Activated CD8-positive, alpha-beta T cell treated with anti-CD3 and anti-CD28 coated beads for 36 hours (primary cell): Measurements from ENCODE around the gene CATSPERD. TPM values are rescaled to one million over a fixed set of nuclear protein-coding genes. Genes with fewer than 3 reads are reported as not detected.

Experiments used
- ATAC-seq: fragments of 200-7000 bp; cut with Tn5 transposase; one replicate; pipeline ENCODE4 v1.10.0; 2021; ENCODE audit warnings: mild to moderate bottlenecking, moderate library complexity
- CTCF ChIA-PET: fragments of 350-600 bp; sonication (Branson Sonifier 250); formaldehyde crosslinking; loops from one replicate; lab custom pipeline; 2021; ENCODE audit warnings: antibody characterized with exemption; lab: Charles Lee
- POLR2A ChIA-PET: fragments of 350-600 bp; sonication (Branson Sonifier 250); formaldehyde crosslinking; loops from one replicate; lab custom pipeline; 2021; ENCODE audit warnings: antibody characterized with exemption; lab: Charles Lee
- DNase-seq: peaks from one replicate; pipeline ENCODE4 v3.0.0-alpha.2; 2020
- H3K27ac Mint-ChIP-seq: one replicate; pipeline ENCODE4 v1.8.0; 2021; ENCODE audit warnings: mild to moderate bottlenecking, mixed read lengths
- H3K27me3 Mint-ChIP-seq: one replicate; pipeline ENCODE4 v1.8.0; 2021; ENCODE audit warnings: mixed read lengths
- H3K36me3 Mint-ChIP-seq: one replicate; pipeline ENCODE4 v1.8.0; 2021; ENCODE audit warnings: low read depth, mixed read lengths
- H3K4me1 Mint-ChIP-seq: one replicate; pipeline ENCODE4 v1.8.0; 2021; ENCODE audit warnings: low read depth, mixed read lengths
- H3K4me3 Mint-ChIP-seq: one replicate; pipeline ENCODE4 v1.8.0; 2021; ENCODE audit warnings: mild to moderate bottlenecking, moderate library complexity, mixed read lengths
- H3K9me3 Mint-ChIP-seq: one replicate; pipeline ENCODE4 v1.8.0; 2021; ENCODE audit warnings: mixed read lengths
- intact Hi-C: fragments of 100-400 bp; cut with micrococcal nuclease; formaldehyde crosslinking; loops from one replicate; pipeline ENCODE4 v1.10.0; 2022
- total RNA-seq, 2 experiments: library from RNA; stranded (reverse); gene quantifications; one replicate each; pipeline ENCODE4 v1.2.3, GENCODE V29; 2021
- TF ChIP-seq, protein P1 (sequence below): fragments of 200-600 bp; IDR thresholded peaks from one replicate; pipeline ENCODE4 v1.8.0; 2022; ENCODE audit warnings: antibody characterized with exemption, mild to moderate bottlenecking

CATSPERD gene
- total RNA-seq, 2 experiments from 2014 or later, result not detected

DNA sequence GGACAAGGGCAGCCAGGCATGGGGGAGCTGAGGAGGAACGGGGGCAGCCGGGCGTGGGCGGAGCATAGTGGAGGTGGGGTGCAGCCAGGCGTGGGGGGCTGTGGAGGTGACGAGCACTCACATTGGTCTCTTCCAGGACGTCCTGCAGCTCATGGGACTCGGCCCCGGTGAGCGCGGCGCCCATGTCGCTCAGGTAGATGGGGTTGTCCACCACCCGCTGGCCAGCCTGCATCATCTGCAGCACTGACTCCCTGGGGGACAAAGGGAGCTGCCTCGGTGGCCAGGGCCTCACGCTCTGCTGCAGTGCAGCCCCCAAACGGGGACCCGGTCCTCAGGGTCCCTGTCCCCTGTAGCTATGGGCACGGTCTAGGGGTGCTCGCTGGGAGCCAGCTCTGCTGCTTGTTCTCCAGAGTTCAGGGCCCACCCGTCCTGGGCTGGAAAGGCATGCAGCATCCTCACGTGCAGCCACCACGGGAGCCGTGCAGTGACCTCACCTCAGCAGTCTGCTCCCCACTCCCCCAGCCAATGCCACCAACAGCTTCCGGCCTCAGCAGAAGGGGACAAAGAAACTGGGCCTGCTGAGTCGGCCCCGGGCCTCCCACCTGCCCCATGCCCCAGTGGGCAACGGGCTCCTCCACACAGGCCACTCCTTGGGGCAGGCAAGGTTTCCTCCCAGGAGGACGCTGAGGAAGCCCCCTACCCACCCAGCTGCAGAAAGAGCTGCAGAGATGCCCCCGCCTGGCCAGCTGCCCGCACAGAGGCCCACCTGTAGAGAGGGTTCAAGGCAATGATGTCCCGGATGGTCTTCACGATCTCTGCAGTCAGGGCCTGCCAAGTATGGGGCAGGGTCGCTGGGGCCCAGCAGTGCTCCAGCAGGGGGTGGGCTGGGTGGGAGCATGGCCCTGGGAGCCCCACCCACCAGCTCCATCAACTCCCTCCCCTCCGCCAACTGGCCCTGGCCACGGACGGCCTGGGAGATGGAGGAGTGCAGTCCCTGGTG is 12.6 kb upstream of the CATSPERD start:
- TF ChIP-seq, protein P1, sequence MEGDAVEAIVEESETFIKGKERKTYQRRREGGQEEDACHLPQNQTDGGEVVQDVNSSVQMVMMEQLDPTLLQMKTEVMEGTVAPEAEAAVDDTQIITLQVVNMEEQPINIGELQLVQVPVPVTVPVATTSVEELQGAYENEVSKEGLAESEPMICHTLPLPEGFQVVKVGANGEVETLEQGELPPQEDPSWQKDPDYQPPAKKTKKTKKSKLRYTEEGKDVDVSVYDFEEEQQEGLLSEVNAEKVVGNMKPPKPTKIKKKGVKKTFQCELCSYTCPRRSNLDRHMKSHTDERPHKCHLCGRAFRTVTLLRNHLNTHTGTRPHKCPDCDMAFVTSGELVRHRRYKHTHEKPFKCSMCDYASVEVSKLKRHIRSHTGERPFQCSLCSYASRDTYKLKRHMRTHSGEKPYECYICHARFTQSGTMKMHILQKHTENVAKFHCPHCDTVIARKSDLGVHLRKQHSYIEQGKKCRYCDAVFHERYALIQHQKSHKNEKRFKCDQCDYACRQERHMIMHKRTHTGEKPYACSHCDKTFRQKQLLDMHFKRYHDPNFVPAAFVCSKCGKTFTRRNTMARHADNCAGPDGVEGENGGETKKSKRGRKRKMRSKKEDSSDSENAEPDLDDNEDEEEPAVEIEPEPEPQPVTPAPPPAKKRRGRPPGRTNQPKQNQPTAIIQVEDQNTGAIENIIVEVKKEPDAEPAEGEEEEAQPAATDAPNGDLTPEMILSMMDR, result no peak
- ATAC-seq (peak; percentile 19), DNase-seq (no peak)
- intact Hi-C loops, result no loop called here
- ChIA-PET CTCF (interaction anchor here (1.2 kb wide), 1 partner anchor 18 kb away, joined by 3 read pairs; the partner anchor contains the start of gene RPL36), POLR2A (interaction anchor here (1.1 to 18.8 kb wide), 3 partner anchors 10 to 28 kb away, joined by 4 to 516 read pairs (median 82); partner anchors contain the start of genes CATSPERD, HSD11B1L, LONP1 and RPL36)
- no peaks in the 10 kb centered on the region for H3K27me3 Mint-ChIP-seq
- no peaks in the 10 kb centered on the region for H3K9me3 Mint-ChIP-seq
- no peak overlapping the region for H3K4me3 Mint-ChIP-seq
- peaks cover 54% of the 10 kb centered on the region for H3K36me3 Mint-ChIP-seq
- no peak overlapping the region for H3K27ac Mint-ChIP-seq
- H3K4me1 Mint-ChIP-seq, result no peaks in the 10 kb centered on the region

DNA sequence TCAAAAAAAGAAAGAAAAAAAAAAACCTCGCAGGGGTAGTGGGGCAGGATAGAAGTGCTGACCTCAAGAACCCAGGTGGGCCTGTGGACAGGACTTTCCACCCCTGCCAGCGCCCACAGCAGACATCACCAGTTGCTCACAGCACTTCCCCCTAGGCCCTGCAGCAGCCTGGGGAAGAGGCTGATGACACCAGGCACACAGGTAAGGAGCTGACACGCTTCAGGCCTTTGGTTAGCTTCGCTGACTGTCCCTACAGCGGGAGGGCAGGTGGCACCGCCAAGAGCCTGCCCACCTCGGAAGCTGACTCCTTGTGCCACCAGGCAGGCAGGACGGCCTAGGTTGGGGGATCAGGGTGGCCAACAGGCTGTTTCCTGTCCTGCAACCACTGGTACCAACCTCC is 9.4 kb upstream of the CATSPERD start:
- ATAC-seq, result no peak
- TF ChIP-seq, protein P1, result no peak
- Mint-ChIP-seq H3K4me3 (no peak overlapping the region), H3K4me1 (peaks cover 6% of the 10 kb centered on the region), H3K27ac (no peak overlapping the region), H3K27me3 (no peaks in the 10 kb centered on the region), H3K9me3 (no peaks in the 10 kb centered on the region), H3K36me3 (peaks cover 51% of the 10 kb centered on the region)
- no peak for DNase-seq
- CTCF ChIA-PET, result interaction anchor here (1.9 kb wide), 1 partner anchor 11 kb away, joined by 6 read pairs; no protein-coding TSS in a partner anchor
- POLR2A ChIA-PET, result interaction anchor here (1.0 to 18.8 kb wide), 3 partner anchors 9 to 72 kb away, joined by 3 to 516 read pairs (median 6); partner anchors contain the start of genes CATSPERD, HSD11B1L, LONP1 and RPL36
- intact Hi-C loops, result no loop called here

DNA sequence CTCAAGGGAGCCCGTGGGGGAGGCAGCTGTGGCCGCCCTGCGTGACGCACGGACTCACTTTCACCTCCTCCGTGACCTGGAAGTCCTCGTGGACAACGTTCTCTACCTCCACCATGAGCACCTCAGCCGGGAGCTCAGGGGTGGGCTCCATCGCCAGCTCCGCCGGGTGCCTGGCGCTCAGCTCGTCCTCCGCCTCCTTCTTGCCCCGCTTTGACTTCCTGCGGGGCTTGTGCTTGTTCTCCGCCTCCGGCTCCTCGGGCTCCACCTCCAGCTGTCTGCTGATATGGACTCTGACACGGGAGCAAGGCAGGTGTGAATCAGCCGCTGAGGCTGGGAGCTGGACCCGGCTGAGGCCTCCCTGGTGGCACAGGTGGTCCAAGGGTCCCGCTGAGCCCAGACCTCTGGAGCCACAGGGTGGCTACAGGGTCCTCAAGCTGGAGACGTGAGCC is 8.7 kb upstream of the CATSPERD start:
- TF ChIP-seq, protein P1, result no peak
- CTCF ChIA-PET, result interaction anchor here (1.5 to 1.9 kb wide), 2 partner anchors 9 to 12 kb away, joined by 4 to 6 read pairs; partner anchors contain the start of genes CATSPERD and LONP1
- DNase-seq (no peak), ATAC-seq (no peak)
- intact Hi-C loops, result no loop called here
- Mint-ChIP-seq H3K36me3 (peaks cover 48% of the 10 kb centered on the region), H3K27me3 (no peaks in the 10 kb centered on the region), H3K9me3 (no peaks in the 10 kb centered on the region), H3K4me1 (peaks cover 9% of the 10 kb centered on the region), H3K27ac (no peak overlapping the region), H3K4me3 (no peak overlapping the region)
- POLR2A ChIA-PET, result interaction anchor here (0.8 to 18.8 kb wide), 6 partner anchors 8 to 88 kb away, joined by 3 to 516 read pairs (median 4); partner anchors contain the start of genes CATSPERD, HSD11B1L, LONP1 and RPL36

DNA sequence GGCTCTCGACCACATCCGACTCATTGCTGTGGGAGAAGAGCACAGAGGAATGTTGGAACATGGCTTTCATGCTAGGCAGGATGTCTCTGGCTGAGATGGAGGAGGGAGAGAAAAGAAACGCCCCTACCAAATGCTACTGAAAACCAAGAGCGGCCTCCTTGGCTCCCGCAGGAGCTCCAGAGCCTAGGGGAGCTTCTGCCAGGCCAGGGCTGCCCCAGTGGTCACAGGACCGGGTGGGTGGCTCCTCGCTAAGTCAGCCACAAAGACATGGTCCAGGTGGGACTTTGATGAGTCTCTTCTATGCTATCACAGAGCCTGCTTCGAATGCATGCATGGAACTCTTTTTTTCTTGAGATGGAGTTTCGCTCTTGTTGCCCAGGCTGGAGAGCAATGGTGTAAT is 7.2 kb upstream of the CATSPERD start:
- H3K27ac Mint-ChIP-seq, result no peak overlapping the region
- no peaks in the 10 kb centered on the region for H3K9me3 Mint-ChIP-seq
- peaks cover 21% of the 10 kb centered on the region for H3K4me1 Mint-ChIP-seq
- H3K36me3 Mint-ChIP-seq, result peaks cover 50% of the 10 kb centered on the region
- DNase-seq (no peak), ATAC-seq (no peak)
- TF ChIP-seq, protein P1, result no peak
- H3K4me3 Mint-ChIP-seq, result no peak overlapping the region
- intact Hi-C loops, result no loop called here
- CTCF ChIA-PET, result interaction anchor here (2.0 to 2.6 kb wide), 2 partner anchors 24 to 26 kb away, joined by 6 to 12 read pairs; no protein-coding TSS in a partner anchor
- POLR2A ChIA-PET, result interaction anchor here (0.6 to 18.8 kb wide), 4 partner anchors 9 to 95 kb away, joined by 3 to 516 read pairs (median 10); partner anchors contain the start of genes HSD11B1L and RPL36
- H3K27me3 Mint-ChIP-seq, result no peaks in the 10 kb centered on the region
